WTC11 (cell line): ENCODE measurements around the gene HRAS. TPM values are rescaled to one million over a fixed set of nuclear protein-coding genes. Genes with fewer than 3 reads are reported as not detected.

ENCODE experiments used
- ATAC-seq: fragments of 200-7000 bp; cut with Tn5 transposase; 2 replicates; pipeline ENCODE4 v1.10.0; 2021; ENCODE audit warnings: mild to moderate bottlenecking, moderate library complexity
- CTCF ChIA-PET: fragments of 300-600 bp; sonication (Branson Sonifier 250); formaldehyde crosslinking; loops from one replicate; lab custom pipeline; 2021; ENCODE audit warnings: antibody characterized with exemption; lab: Charles Lee
- POLR2A ChIA-PET: fragments of 350-600 bp; sonication (Branson Sonifier 250); formaldehyde crosslinking; loops from one replicate; lab custom pipeline; 2021; ENCODE audit warnings: antibody characterized with exemption; lab: Charles Lee
- DNase-seq: peaks from one replicate; pipeline ENCODE4 v3.0.0; 2021; ENCODE audit warnings: low spot score
- H3K27ac Mint-ChIP-seq: 2 replicates; pipeline ENCODE4 v1.8.0; 2021; ENCODE audit warnings: mixed read lengths
- H3K27me3 Mint-ChIP-seq: 2 replicates; pipeline ENCODE4 v1.8.0; 2021; ENCODE audit warnings: low read depth, mild to moderate bottlenecking, moderate library complexity, mixed read lengths
- H3K36me3 Mint-ChIP-seq: 2 replicates; pipeline ENCODE4 v1.8.0; 2021; ENCODE audit warnings: mixed read lengths
- H3K4me1 Mint-ChIP-seq: 2 replicates; pipeline ENCODE4 v1.8.0; 2022; ENCODE audit warnings: mixed read lengths
- H3K4me3 Mint-ChIP-seq: 2 replicates; pipeline ENCODE4 v1.8.0; 2021; ENCODE audit warnings: mild to moderate bottlenecking, moderate library complexity, mixed read lengths
- H3K9me3 Mint-ChIP-seq: 2 replicates; pipeline ENCODE4 v1.8.0; 2021; ENCODE audit warnings: mixed read lengths
- ARID4B ChIP-seq: sonication (generic); formaldehyde crosslinking; IDR thresholded peaks from 2 replicates; pipeline ENCODE4 v1.8.0; 2023; ENCODE audit warnings: missing genetic modification reagents, mild to moderate bottlenecking, borderline replicate concordance
- CREM ChIP-seq: sonication (generic); formaldehyde crosslinking; IDR thresholded peaks from 2 replicates; pipeline ENCODE4 v1.8.1; 2022; ENCODE audit warnings: mild to moderate bottlenecking, missing genetic modification reagents, moderate library complexity
- MLX ChIP-seq: sonication (generic); formaldehyde crosslinking; IDR thresholded peaks from 2 replicates; pipeline ENCODE4 v1.8.1; 2023; ENCODE audit warnings: mild to moderate bottlenecking, missing genetic modification reagents, moderate library complexity
- NFATC4 ChIP-seq: fragments of 250-450 bp; sonication (Bioruptor Pico); IDR thresholded peaks from 2 replicates; pipeline ENCODE4 v1.9.0; 2021; ENCODE audit warnings: mild to moderate bottlenecking
- SMAD3 ChIP-seq: sonication (generic); formaldehyde crosslinking; IDR thresholded peaks from 2 replicates; pipeline ENCODE4 v1.8.0; 2022; ENCODE audit warnings: missing genetic modification reagents, mild to moderate bottlenecking, borderline replicate concordance
- TCF7 ChIP-seq: sonication (generic); formaldehyde crosslinking; IDR thresholded peaks from 2 replicates; pipeline ENCODE4 v1.8.0; 2022; ENCODE audit warnings: mild to moderate bottlenecking, low read depth, missing genetic modification reagents, moderate library complexity
- ZNF138 ChIP-seq: sonication (generic); formaldehyde crosslinking; conservative IDR thresholded peaks from 2 replicates; pipeline ENCODE4 v1.8.1; 2022; ENCODE audit warnings: mild to moderate bottlenecking, moderate library complexity, missing genetic modification reagents
- ZNF263 ChIP-seq: sonication (generic); formaldehyde crosslinking; IDR thresholded peaks from 2 replicates; pipeline ENCODE4 v1.8.1; 2022; ENCODE audit warnings: low read depth, mild to moderate bottlenecking, moderate library complexity, missing genetic modification reagents
- ZNF396 ChIP-seq: fragments of 250-450 bp; sonication (Bioruptor Pico); IDR thresholded peaks from 2 replicates; pipeline ENCODE4 v1.8.0; 2021; ENCODE audit warnings: mild to moderate bottlenecking, moderate library complexity, borderline replicate concordance
- ZNF671 ChIP-seq: fragments of 250-450 bp; sonication (Bioruptor Pico); IDR thresholded peaks from 2 replicates; pipeline ENCODE4 v1.8.0; 2021; ENCODE audit warnings: mild to moderate bottlenecking
- total RNA-seq: library from RNA; stranded (reverse); gene quantifications from 3 replicates; pipeline ENCODE4 v1.2.3, GENCODE V29; 2021
- TF ChIP-seq, protein P1 (sequence below): sonication (generic); formaldehyde crosslinking; IDR thresholded peaks from 2 replicates; pipeline ENCODE4 v1.8.1; 2023; ENCODE audit warnings: mild to moderate bottlenecking, missing genetic modification reagents
- TF ChIP-seq, protein P2 (sequence below): sonication (generic); formaldehyde crosslinking; IDR thresholded peaks from 2 replicates; pipeline ENCODE4 v1.8.1; 2022; ENCODE audit warnings: mild to moderate bottlenecking, missing genetic modification reagents, moderate library complexity, borderline replicate concordance
- TF ChIP-seq, protein P3 (sequence below): sonication (generic); formaldehyde crosslinking; conservative IDR thresholded peaks from 2 replicates; pipeline ENCODE4 v1.8.1; 2022; ENCODE audit warnings: mild to moderate bottlenecking, missing genetic modification reagents

HRAS gene
- total RNA-seq, 1 experiment from 2014 or later, result 62.4 TPM

DNA sequence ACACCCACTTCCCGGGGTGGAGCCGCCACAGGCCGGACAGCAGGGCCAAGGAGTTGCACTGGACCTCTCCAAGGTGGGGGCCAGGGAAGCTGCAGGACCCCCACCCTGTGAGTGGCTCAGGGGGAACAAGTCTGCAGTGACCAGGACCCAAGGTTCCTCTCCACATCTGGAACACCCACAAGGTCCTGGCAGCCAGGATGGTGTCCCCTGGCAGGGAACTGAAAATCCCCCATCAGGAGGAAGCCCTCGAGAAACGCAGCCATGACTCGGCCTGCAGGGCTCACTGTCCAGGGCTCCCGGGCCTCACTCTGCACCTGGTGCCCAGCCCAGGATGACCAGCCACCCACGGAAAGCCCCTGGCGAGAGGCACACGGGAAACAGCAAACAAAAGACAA is 39.8 kb downstream of the HRAS start (continued):
- TF ChIP-seq ARID4B (CRISPR knock-in tag), result no peak

- POLR2A ChIA-PET, result no interaction called here
- Mint-ChIP-seq H3K27ac (peak overlapping the region; percentile 91), H3K9me3 (peaks cover 14% of the 10 kb centered on the region), H3K27me3 (peaks cover 2% of the 10 kb centered on the region; the same call in 1 of the 2 replicates), H3K4me3 (no peak overlapping the region), H3K36me3 (peaks cover 50% of the 10 kb centered on the region), H3K4me1 (no peaks in the 10 kb centered on the region)
- no peak for ATAC-seq
- DNase-seq, result no peak
- CTCF ChIA-PET, result no interaction called here
- TF ChIP-seq, protein P1, sequence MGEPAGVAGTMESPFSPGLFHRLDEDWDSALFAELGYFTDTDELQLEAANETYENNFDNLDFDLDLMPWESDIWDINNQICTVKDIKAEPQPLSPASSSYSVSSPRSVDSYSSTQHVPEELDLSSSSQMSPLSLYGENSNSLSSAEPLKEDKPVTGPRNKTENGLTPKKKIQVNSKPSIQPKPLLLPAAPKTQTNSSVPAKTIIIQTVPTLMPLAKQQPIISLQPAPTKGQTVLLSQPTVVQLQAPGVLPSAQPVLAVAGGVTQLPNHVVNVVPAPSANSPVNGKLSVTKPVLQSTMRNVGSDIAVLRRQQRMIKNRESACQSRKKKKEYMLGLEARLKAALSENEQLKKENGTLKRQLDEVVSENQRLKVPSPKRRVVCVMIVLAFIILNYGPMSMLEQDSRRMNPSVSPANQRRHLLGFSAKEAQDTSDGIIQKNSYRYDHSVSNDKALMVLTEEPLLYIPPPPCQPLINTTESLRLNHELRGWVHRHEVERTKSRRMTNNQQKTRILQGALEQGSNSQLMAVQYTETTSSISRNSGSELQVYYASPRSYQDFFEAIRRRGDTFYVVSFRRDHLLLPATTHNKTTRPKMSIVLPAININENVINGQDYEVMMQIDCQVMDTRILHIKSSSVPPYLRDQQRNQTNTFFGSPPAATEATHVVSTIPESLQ (CRISPR knock-in tag), result no peak
- TF ChIP-seq SMAD3 (CRISPR knock-in tag) (no peak), MLX (CRISPR knock-in tag) (no peak), ZNF396 (CRISPR knock-in tag) (no peak), TCF7 (no peak), ZNF263 (CRISPR knock-in tag) (no peak), CREM (no peak), ZNF138 (no peak), NFATC4 (CRISPR knock-in tag) (no peak), ZNF671 (CRISPR knock-in tag) (no peak)
- TF ChIP-seq, protein P2, sequence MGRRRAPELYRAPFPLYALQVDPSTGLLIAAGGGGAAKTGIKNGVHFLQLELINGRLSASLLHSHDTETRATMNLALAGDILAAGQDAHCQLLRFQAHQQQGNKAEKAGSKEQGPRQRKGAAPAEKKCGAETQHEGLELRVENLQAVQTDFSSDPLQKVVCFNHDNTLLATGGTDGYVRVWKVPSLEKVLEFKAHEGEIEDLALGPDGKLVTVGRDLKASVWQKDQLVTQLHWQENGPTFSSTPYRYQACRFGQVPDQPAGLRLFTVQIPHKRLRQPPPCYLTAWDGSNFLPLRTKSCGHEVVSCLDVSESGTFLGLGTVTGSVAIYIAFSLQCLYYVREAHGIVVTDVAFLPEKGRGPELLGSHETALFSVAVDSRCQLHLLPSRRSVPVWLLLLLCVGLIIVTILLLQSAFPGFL, result no peak
- TF ChIP-seq, protein P3, sequence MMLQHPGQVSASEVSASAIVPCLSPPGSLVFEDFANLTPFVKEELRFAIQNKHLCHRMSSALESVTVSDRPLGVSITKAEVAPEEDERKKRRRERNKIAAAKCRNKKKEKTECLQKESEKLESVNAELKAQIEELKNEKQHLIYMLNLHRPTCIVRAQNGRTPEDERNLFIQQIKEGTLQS, result no peak
Observed at GRCh38 chr11:494761-495536, 40.4 kb downstream of the HRAS start.
